DMS53 (cell line): Measurements from ENCODE around the gene KNDC1.

Experiments
- DNase-seq: peaks from one replicate; lab custom pipeline; 2025; lab: John Stamatoyannopoulos, UW

Gene KNDC1

GRCh38 chr10:133206356-133207040, 46.5 kb downstream of the KNDC1 start:
- no peak for DNase-seq

- DNase-seq, result no peak
Measured at GRCh38 chr10:133207041-133207600, 47.1 kb downstream of the KNDC1 start.

GRCh38 chr10:133207627-133208026, 47.6 kb downstream of the KNDC1 start:
- DNase-seq, result no peak

GRCh38 chr10:133208466-133208865, 48.4 kb downstream of the KNDC1 start:
- no peak for DNase-seq

- DNase-seq, result no peak
Measured at GRCh38 chr10:133209117-133209516, 49.1 kb downstream of the KNDC1 start.

GRCh38 chr10:133209641-133210040, 49.6 kb downstream of the KNDC1 start:
- DNase-seq, result no peak

- DNase-seq, result no peak
Measured at GRCh38 chr10:133210398-133211140, 50.5 kb downstream of the KNDC1 start.

- DNase-seq, result no peak
Measured at GRCh38 chr10:133211141-133211830, 51.3 kb downstream of the KNDC1 start.

GRCh38 chr10:133211959-133212852, 52.2 kb downstream of the KNDC1 start:
- no peak for DNase-seq

- no peak for DNase-seq
Measured at GRCh38 chr10:133212853-133213494, 53.0 kb downstream of the KNDC1 start.

- no peak for DNase-seq
Measured at GRCh38 chr10:133213641-133214467, 53.8 kb downstream of the KNDC1 start.

- no peak for DNase-seq
Measured at GRCh38 chr10:133214468-133215410, 54.7 kb downstream of the KNDC1 start.

- DNase-seq, result no peak
Measured at GRCh38 chr10:133215586-133215985, 55.6 kb downstream of the KNDC1 start.

GRCh38 chr10:133216776-133217175, 56.8 kb downstream of the KNDC1 start:
- DNase-seq, result no peak

GRCh38 chr10:133217800-133218589, 58.0 kb downstream of the KNDC1 start:
- DNase-seq, result no peak

GRCh38 chr10:133218891-133219290, 58.9 kb downstream of the KNDC1 start:
- no peak for DNase-seq

- DNase-seq, result no peak
Measured at GRCh38 chr10:133219782-133220181, 59.8 kb downstream of the KNDC1 start.

- no peak for DNase-seq
Measured at GRCh38 chr10:133221331-133221730, 61.3 kb downstream of the KNDC1 start.
